GM12801 (cell line): ENCODE data around the gene HIC1.

ENCODE experiments used
- CTCF ChIP-seq: IDR thresholded peaks from one replicate; pipeline ENCODE4 v1.5.1; 2011; ENCODE audit warnings: control low read depth; ENCODE audit not compliant: insufficient read length; ENCODE audit errors: extremely low read depth

Gene HIC1

GRCh38 chr17:2062571-2063183 lies 7.8 kb downstream of the HIC1 start:
- no peak for TF ChIP-seq CTCF

- TF ChIP-seq CTCF, result no peak
Measured at GRCh38 chr17:2063261-2064146, 8.6 kb downstream of the HIC1 start.

- TF ChIP-seq CTCF, result no peak
Measured at GRCh38 chr17:2064147-2064489, 9.2 kb downstream of the HIC1 start.

GRCh38 chr17:2064520-2064971 lies 9.6 kb downstream of the HIC1 start:
- no peak for TF ChIP-seq CTCF

GRCh38 chr17:2064980-2065785 lies 10.3 kb downstream of the HIC1 start:
- no peak for TF ChIP-seq CTCF

- no peak for TF ChIP-seq CTCF
Measured at GRCh38 chr17:2065949-2066400, 11.1 kb downstream of the HIC1 start.

GRCh38 chr17:2067048-2067561 lies 12.2 kb downstream of the HIC1 start:
- no peak for TF ChIP-seq CTCF
